ENCODE data around the gene NFE2L3. TPM values are rescaled to one million over a fixed set of nuclear protein-coding genes. Genes with fewer than 3 reads are reported as not detected.

The NFE2L3 gene
- total and polyA plus RNA-seq, 9 of the 15 experiments (the other 6 are each of a cell fraction or from before 2014, with no cell fraction given): 2.9 to 16.9 (median 12.4) TPM

GRCh38 chr7:26200038-26200443 is 48.0 kb downstream of the NFE2L3 start (continued):
- TF ChIP-seq MXD1 (CRISPR knock-in tag; IDR thresholded peaks at IDR 0.05; ENCODE audit: borderline replicate concordance, poor library complexity, severe bottlenecking) (peak; percentile 57), ZFX (CRISPR knock-in tag; IDR thresholded peaks at IDR 0.05) (no peak), CBX5 (IDR thresholded peaks at IDR 0.05; ENCODE audit: borderline replicate concordance, low read depth) (no peak), CC2D1A (IDR thresholded peaks at IDR 0.05) (no peak), CREM (IDR thresholded peaks at IDR 0.05; ENCODE audit: low read depth) (no peak), NCOA1 (IDR thresholded peaks at IDR 0.05; ENCODE audit: low read depth) (no peak), PHTF2 (CRISPR knock-in tag; IDR thresholded peaks at IDR 0.05) (peak; percentile 89; the same call in 1 of the 2 replicates), XRCC5 (IDR thresholded peaks at IDR 0.05; ENCODE audit: low read depth, low read length) (0 out of 2 replicates have a peak, but pooled peaks have one; percentile 10), DPF2 (IDR thresholded peaks at IDR 0.05) (peak; percentile 13; the same call in 1 of the 2 replicates), SIN3A (IDR thresholded peaks at IDR 0.05; ENCODE audit: borderline replicate concordance in 2 of 2, control insufficient read depth in 1 of 2, low read depth in 2 of 2, low read length in 2 of 2) (no peak; a peak in 1 of 4 replicates), NR2C2 (CRISPR knock-in tag; IDR thresholded peaks at IDR 0.05) (no peak), NR2C2 (tag; IDR thresholded peaks at IDR 0.05) (no peak), NFIX (CRISPR knock-in tag; IDR thresholded peaks at IDR 0.05; ENCODE audit: low read depth) (no peak), CHD2 (IDR thresholded peaks at IDR 0.05; ENCODE audit: low read depth, low read length) (peak; percentile 67), ZNF584 (CRISPR knock-in tag; IDR thresholded peaks at IDR 0.05; ENCODE audit: low read depth) (no peak), TSC22D4 (tag; IDR thresholded peaks at IDR 0.05) (no peak), ZNF134 (CRISPR knock-in tag; conservative IDR thresholded peaks at IDR 0.05) (no peak; the same call in 1 of the 2 replicates), AFF4 (CRISPR knock-in tag; IDR thresholded peaks at IDR 0.05) (no peak), HCFC1 (IDR thresholded peaks at IDR 0.05; ENCODE audit: low read depth, low read length) (0 out of 2 replicates have a peak, but pooled peaks have one; percentile 0), GTF2F1 (IDR thresholded peaks at IDR 0.05; ENCODE audit: low read depth, low read length) (no peak), TBL1XR1 (IDR thresholded peaks at IDR 0.05; ENCODE audit: low read length in 2 of 2) (no peak; a peak in 2 of 4 replicates), HNRNPH1 (optimal IDR thresholded peaks at IDR 0.05; ENCODE audit: low read depth, low read length) (no peak), RNF2 (IDR thresholded peaks at IDR 0.05) (peak; percentile 67), BRD4 (IDR thresholded peaks at IDR 0.05) (peak; percentile 97), TCF3 (CRISPR knock-in tag; IDR thresholded peaks at IDR 0.05) (no peak), CCNT2 (IDR thresholded peaks at IDR 0.05; ENCODE audit: borderline replicate concordance, extremely low read depth, insufficient read length, low read depth, low read length) (peak; percentile 78), DACH1 (IDR thresholded peaks at IDR 0.05; ENCODE audit: partially characterized antibody) (no peak), XRCC3 (IDR thresholded peaks at IDR 0.05) (no peak), RUNX1 (IDR thresholded peaks at IDR 0.05; ENCODE audit: low read depth) (no peak), ZNF24 (IDR thresholded peaks at IDR 0.05) (no peak)
